ENCODE results near the gene MME. TPM values are rescaled to one million over a fixed set of nuclear protein-coding genes. Genes with fewer than 3 reads are reported as not detected.

The MME gene
- total RNA-seq, 4 donors from 2014 or later, result 0.27 to 6.2 (median 3.8) TPM

GRCh38 chr3:155233213-155233612 is 153.1 kb downstream of the MME start:
- DNase-seq, result no peak
- intact Hi-C loops (cut with DNase I), result no loop called here
- Histone ChIP-seq H3K4me1 (peaks cover 0 to 10% (median 4%) of the 10 kb centered on the region in 3 donors), H3K27me3 (no peaks in the 10 kb centered on the region), H3K4me3 (no peak overlapping the region), H3K9me3 (no peaks in the 10 kb centered on the region), H3K27ac (peak overlapping the region in 3 of 4 donors; percentile 47 to 68 (median 64)), H3K36me3 (no peaks in the 10 kb centered on the region)
- 25 to 45% methylated on average over 2 of the region's 2 CpGs for WGBS, 2 donors
- TF ChIP-seq POLR2A (IDR thresholded peaks at IDR 0.05), result no peak
- TF ChIP-seq CTCF (IDR thresholded peaks at IDR 0.05), result no peak

Other genes with a start within 250 kb of the MME start
- gene STRIT1, start 213.4 kb downstream of the MME start, total RNA-seq, result not detected